Fibroblast of lung (primary cell): ENCODE results near the gene PLEKHM2.

Source experiments
- EZH2 ChIP-seq: IDR thresholded peaks from 2 replicates; pipeline ENCODE4 v1.5.1; 2012; ENCODE audit warnings: low read length, control low read depth, mild to moderate bottlenecking; ENCODE audit errors: missing control alignments
- TF ChIP-seq, protein P1 (sequence below), 2 donors: IDR thresholded peaks in 1 of 2; conservative IDR thresholded peaks in 1 of 2; 1 replicate in 1 of 2; 2 replicates in 1 of 2; pipeline ENCODE4 v1.5.1; 2011 to 2012; ENCODE audit warnings: low read length in 2 of 2, control low read depth in 1 of 2, inconsistent platforms in 1 of 2, low read depth in 1 of 2, mild to moderate bottlenecking in 1 of 2

DNA sequence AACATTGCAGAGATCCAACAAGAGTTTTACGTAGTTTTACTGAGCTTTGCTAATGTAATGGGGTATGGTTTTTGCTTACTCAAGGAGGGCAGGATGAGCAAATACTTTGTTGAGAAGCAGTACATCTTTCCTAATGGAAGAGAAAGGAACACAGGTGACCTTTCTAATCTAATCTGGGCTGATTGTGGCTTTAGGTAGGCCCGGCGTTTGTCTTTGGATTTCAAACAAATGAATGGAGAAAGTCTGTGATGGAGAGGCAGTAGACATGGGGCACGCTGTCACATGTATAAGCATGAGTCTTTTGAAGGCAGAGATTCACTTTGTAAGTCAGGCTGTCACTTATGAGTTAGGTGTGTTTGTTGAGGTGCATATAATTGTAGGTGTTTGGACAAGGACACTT lies 1.7 kb downstream of the PLEKHM2 start:
- TF ChIP-seq, protein P1, sequence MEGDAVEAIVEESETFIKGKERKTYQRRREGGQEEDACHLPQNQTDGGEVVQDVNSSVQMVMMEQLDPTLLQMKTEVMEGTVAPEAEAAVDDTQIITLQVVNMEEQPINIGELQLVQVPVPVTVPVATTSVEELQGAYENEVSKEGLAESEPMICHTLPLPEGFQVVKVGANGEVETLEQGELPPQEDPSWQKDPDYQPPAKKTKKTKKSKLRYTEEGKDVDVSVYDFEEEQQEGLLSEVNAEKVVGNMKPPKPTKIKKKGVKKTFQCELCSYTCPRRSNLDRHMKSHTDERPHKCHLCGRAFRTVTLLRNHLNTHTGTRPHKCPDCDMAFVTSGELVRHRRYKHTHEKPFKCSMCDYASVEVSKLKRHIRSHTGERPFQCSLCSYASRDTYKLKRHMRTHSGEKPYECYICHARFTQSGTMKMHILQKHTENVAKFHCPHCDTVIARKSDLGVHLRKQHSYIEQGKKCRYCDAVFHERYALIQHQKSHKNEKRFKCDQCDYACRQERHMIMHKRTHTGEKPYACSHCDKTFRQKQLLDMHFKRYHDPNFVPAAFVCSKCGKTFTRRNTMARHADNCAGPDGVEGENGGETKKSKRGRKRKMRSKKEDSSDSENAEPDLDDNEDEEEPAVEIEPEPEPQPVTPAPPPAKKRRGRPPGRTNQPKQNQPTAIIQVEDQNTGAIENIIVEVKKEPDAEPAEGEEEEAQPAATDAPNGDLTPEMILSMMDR (conservative IDR thresholded peaks at IDR 0.05 in 1 of 2, IDR thresholded peaks at IDR 0.05 in 1 of 2; ENCODE audit: low read depth in 1 of 2, low read length in 2 of 2): no peak
- no peak for TF ChIP-seq EZH2
